Activated T-cell treated with anti-CD3 and anti-CD28 coated beads, Interleukin-2, amount 50 U/mL, for 48 hours (primary cell): Measurements from ENCODE around the gene SLC2A5.
A peak's percentile ranks its signal among the peaks of the same experiment; 100 is the strongest.

Experiments
- DNase-seq, 2 experiments: peaks; one replicate each; pipeline ENCODE4 v3.0.0-alpha.2; 2020

Gene SLC2A5

DNA sequence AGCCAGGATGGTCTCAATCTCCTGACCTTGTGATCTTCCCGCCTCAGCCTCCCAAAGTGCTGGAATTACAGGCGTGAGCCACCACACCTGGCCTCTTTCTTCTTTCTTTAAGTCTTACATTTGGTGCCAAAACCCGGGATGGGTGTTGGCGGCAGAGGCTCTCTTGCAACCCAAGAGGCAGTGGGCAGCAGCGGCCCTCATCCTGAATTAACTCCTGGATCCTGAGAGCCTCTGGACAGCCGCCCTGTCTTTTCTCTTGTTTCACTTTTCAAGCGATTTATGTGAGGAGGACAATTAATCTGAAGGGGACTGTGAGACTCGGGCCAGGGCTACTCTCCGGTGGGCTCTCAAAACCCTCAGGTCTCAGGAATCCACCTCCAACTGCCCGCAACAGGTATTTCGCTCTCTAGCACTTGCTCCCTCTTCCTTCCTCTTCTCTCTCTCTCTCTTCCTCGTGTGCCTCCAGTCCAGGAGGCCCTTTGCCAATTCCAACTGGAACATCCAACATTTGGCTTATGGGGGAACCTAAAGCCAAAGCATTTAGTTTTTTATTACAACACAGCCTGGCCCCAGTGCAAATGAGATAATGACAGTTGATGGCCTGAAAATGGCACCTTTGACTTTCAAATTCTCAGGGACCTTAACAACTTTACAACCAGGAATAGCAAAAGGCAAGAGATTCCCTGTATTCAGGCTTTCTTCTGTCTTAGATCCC lies 18.1 kb upstream of the SLC2A5 start:
- no peak for DNase-seq

GRCh38 chr1:9086796-9087195 lies 17.4 kb upstream of the SLC2A5 start:
- DNase-seq, result no peak

DNA sequence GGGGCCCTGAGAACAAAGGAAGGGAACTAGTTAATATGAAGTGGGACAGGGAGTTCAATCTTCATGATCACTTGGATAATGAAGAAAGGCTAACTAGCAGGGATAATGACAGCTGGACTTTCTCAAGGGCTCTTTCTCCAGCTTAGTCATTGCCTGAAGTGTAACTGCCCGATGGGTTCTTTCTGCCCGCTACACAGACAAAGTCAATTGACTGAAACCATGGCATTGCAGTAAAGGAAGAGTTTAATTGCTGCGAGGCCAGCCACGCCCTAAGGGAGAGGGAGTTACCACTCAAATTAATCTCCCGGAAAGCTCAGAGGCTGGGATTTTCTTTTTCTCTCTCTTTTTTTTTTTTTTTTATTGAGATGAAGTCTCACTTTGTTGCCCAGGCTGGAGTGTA lies 16.6 kb upstream of the SLC2A5 start:
- no peak for DNase-seq

DNA sequence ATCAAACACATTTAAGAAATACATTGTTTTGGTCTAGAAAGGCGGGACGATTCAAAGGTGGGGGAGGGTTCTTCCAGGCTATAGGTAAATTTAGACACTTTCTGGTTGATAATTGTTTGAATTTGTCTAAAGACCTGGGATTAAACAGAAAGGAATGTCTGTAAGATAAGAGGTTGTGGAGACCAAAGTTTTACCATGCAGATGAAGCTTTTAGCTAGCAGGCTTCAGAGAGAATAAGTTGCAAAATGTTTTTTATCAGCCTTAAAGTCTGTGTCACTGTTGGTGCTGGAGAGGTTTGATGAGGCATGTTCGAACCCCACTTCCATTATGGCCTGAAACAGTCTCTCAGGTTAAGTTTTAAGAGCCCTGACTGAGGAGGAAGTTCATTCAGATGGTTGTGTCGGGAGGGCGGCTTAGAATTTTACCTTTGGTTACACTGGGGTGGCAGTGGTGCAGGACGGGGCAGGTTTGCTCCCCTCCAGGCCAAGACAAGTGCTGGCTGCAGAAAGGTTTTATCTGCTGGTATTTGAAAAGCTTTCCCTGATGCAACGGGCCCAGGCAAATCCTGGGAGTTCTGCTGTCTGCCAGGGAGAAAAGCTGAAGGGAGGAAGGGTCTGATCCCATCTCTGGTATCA lies 16.0 kb upstream of the SLC2A5 start:
- no peak for DNase-seq

DNA sequence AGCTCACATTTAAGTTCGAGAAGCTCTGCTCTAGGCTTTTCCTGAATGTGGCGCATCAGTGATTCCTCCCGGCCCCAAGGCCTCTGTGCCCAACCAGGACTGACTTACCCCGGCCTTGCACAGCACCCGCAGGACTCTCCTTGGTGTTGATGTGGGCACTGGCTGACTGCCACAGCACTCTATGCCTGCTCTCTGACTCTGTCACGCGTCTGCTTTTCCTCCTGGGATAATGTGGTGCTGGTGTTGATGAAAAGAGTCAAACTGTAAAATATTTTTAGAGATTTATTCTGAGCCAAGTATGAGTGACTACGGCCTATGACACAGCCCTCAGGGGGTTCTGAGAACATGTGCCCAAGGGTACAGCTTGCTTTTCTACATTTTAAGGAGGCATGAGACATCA lies 15.5 kb upstream of the SLC2A5 start:
- no peak for DNase-seq

DNA sequence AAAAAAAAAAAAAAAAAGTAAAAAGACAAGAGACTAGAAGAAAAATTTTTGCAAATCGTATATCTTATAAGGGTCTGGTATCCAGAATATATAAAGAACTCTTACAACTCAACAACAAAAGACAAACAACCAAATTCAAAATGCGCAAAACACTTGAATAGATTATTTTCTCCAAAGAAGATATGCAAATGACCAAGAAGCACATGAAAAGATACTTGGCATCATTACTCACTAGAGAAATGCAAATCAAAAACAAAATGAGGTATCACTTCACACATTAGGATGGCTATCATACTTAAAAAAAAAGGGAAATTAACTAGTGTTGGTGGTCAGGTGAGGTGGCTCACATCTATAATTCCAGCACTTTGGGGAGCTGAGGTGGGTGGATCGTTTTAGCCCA lies 12.0 kb upstream of the SLC2A5 start:
- no peak for DNase-seq

DNA sequence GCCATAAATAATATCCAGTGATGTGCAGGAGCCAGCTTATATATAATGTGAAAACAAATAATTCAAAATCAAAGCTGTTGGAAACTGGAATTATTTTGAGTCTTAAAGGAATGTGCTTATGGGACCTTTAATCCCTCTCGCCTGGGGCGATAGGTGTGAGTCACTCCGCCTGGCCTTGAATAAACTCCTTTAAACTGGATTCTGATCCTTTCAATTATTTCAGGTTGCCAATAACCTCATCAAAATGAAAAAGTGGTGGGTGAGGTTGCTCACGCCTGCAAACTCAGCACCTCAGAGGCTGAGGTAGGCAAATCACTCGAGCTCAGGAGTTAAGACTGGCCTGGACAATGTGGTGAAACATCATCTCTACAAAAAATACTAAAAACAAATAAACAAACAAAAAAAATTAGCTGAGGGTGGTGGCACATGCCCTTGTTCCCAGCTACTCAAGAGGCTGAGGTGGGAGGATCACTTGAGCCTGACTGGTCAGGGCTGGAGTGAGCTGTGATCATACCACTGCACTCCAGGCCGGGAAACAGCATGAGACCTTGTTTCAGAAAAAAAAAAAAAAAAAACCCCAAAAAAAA lies 11.4 kb upstream of the SLC2A5 start:
- no peak for DNase-seq

DNA sequence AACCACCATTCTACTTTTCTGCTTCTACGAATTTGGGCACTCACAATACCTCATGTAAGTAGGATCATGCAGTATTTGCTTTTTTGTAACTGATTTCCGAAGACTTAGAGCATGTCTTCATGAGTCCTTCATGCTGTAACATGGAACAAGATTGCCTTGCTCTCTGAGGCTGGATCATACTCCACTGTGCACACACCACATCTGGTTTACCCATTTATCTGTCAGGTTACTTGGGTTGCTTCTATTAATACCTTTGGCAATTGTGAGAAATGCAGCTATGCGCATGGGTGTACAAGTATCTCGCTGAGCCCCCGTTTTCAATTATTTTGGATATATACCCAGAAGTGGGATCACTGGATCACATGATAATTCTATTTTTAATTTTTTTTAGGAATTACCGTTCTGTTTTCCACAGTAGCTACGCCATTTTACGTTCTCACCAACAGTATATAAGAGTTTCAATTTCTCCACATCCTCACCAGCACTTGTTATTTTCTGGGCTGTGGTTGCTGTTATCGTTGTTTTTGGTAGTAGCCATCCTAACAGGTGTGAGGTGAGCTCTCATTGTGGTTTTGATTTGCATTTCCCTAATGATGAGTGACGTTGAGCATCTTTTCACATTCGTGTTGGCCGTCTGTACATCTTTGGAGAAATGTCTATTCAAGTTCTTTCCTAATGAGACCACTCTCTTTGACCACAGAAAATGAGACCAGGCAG lies 10.7 kb upstream of the SLC2A5 start:
- DNase-seq, result no peak

DNA sequence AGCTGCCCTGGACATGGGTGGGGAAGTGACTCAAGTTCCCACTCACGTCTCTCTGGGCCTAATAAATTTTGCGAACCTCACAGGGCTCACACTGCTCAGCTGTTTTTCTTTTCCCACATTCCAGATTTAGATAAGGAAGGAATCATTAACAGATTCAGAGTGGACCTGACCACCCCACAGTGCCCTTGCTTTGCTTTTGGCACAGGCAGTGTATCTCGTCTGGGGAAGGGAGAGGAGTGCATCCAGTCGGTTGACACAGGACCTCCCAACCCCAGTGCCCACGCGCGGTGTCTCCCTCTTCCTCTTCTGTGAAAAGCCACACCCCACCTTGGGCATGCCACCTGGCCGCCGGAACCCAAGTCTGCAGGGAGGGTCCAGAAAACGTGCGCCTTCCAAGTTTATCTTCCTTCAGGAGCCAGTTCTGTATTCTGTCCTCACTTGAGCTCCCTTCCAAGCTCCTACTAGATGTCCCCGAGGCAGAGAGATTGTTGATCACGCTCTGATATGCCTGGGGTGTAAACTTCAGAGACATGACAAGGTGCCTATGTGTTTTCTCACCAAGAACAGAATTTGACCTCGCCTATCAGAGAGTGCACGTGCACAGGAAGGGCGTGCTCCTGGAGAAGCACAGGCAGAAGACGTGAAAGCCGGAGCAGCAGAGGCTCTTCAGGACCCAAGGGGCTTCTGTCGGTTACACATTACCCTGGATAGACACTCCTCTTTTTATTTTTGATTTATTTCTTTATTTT lies 9.5 kb upstream of the SLC2A5 start:
- DNase-seq, result no peak

- peak in 1 of 2 experiments; percentile 21 for DNase-seq
Observed at GRCh38 chr1:9078015-9078751, 8.7 kb upstream of the SLC2A5 start.

- DNase-seq, result no peak
Observed at GRCh38 chr1:9075022-9075421, 5.6 kb upstream of the SLC2A5 start.

GRCh38 chr1:9073143-9073542 lies 3.7 kb upstream of the SLC2A5 start:
- DNase-seq, result no peak

DNA sequence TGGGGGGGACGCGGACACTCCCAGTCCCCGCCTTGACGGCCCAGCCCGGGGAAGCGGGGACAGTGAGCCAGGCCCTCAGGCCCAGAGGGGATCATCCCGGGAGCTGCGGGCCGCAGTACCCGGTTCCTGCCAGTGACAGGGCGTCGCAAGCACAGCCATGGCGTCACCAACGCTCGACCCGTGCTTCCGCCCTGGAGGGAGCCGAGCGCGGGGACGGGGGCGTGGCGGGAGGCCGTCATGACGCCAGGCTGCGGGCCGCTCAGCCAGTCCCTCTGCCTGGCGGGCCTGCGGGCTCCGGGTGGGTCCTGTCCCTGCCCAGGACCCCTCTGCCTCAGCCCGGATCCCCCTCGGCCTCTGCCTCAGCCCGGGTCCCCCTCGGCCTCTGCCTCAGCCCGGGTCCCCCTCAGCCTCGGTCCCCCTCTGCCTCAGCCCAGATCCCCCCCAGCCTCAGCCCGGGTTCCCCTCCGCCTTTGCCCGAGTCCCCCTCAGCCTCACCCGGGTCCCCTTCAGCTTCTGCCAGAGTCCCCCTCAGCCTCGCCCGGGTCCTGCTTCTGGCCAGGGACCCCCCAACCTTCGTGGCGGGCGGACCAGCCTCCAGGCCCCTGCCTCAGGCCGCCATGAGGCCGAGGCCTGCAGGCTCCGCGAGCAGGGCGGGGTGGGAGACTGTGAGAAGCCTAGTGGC lies 2.3 kb upstream of the SLC2A5 start:
- DNase-seq, result no peak

DNA sequence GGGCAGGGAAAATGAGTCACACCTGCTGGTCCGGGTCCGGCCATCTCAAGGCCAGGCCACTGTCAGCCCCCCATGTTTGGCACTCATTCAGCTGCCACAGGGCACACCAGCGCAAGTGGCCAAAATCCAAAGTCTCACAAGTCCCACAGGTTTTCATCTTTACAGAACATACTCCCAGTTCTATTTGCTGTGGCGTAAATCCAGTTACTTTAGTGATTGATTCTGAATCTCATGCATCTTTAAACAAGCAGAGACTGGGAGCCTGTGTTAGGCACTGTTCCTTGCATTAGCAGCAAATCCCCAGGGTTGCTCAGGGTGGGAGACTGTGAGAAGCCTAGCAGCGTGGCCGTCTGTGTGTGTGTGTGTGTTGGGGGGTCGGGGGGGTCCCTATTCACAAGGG lies 1.1 kb upstream of the SLC2A5 start:
- no peak for DNase-seq

GRCh38 chr1:9068981-9069325 lies 482 bp downstream of the SLC2A5 start:
- no peak for DNase-seq

DNA sequence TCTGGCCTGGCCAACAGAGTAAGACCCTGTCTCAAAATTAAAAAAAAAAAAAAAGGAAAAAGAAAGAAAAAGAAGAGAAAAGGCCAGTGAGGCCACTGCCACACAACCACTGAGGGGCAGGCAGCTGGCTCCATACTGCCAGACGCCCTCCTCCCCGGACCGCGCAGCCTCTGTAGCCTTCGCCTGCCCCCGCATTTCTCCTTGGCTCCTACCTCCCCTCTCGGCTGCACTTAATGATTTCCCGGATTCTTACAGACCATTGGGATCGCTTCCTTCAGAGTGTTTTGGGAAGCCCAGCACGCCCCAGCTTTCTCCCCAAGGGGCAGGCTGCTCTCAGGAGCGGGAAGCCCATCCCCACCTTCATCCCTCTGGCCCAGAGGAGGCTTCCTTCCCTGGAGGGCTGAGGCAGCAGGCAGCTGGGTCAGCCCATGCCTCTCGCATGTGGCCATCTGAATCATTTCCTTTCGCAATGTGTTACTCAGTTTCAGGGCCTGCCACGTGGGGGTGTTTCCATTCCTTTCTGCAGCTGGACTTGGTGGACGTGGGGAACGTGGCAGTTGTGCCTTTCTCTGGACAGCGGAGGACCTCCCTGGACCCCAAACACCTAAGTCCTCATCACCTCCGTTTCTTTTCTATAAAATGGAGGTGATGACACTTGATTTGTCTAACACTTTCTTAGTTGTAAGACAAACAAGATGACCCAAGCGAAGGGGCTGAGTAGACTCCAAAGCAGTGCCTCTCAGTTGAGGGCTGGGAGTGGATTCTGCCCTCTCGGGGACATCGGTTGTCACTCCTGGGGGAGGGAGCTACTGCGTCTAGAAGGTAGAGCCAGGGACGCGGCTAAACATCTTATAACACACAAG lies 2.3 kb downstream of the SLC2A5 start:
- no peak for DNase-seq

DNA sequence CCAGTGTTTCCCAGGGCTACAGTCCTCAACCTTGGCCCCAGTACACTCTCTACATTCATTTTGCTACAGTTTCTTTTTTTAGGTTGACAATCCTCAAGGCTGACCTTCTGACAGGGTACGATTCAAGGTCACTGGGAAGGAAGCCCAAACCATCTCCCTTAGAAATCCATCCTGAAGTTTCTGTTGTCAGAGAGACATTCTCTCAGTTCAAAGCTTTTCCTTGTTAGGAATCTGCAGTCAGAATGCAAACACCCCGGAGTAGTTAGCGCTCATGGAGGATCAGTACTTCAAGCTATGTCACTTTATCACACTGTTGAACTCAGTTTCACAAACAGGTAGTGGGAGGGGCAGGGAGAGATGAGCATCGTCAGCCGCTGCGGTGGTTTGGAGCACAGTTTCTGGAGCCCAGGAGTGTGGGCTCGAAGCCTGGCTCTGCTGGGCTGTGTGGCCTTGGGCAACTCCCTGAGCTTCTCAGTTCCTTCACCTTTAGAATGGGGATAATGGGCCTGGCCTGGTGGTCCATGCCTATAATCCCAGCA lies 4.2 kb downstream of the SLC2A5 start:
- DNase-seq, result no peak

- DNase-seq, result no peak
Observed at GRCh38 chr1:9062846-9063245, 6.6 kb downstream of the SLC2A5 start.

DNA sequence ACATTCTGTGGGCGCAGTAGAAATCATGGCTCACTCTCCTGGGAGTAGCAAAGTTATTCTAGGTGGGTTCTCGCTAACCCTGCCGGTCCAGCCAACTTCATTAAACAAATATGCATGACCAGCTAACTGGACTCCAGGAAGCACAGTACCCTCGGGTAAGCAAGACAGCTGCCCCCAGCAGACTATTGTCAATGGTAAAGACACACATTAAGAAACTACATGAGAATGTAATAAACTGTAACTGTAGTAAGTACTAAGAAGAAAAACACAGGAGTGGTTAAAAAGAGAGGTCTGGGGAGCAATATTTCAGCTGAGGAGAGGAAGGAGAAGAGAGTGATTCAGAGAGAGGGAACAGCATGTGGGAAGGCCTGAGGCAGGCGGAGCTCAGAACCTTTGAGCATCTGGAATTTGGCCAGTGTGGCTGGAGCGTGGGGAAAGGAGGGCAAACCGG lies 7.4 kb downstream of the SLC2A5 start:
- DNase-seq, result no peak

DNA sequence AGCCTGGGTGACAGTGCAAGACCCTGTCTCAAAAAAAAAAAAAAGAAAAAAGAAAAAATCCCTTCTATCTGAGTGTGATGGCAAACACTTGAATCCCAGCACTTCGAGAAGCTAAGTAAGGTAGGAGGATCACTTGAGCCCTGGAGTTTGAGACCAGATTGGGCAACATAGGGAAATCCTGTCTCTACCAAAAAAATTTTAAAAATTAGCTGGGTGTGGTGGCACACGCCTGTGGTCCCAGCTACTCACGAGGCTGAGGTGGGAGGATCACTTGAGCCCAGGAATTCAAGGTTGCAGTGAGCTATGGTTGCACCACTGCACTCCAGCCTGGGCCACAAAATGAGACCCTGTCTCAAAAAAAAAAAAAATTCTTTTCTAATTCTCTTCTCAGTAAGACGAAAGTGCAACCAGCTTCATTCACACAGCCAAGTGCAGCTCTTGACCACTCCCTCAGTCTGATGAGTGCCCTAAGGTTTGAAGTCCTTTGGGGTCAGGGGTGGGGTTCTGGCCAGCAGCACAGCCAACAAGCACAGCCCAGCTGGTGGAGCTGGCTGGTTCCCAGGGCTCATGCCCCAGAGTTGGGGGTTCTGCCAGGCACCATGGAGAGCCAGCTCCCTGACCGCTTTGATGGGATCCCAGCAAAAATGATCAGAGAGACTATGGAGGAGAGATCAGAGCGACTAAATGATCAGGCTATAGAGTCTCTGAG lies 8.0 kb downstream of the SLC2A5 start:
- DNase-seq, result no peak
